Uterus (tissue), 4 donors: ENCODE measurements around the gene KIFAP3. TPM values are rescaled to one million over a fixed set of nuclear protein-coding genes. Genes with fewer than 3 reads are reported as not detected.

Source experiments
- DNase-seq, 2 donors: peaks; one replicate each; pipeline ENCODE4 v3.0.0-alpha.2; 2019 to 2020
- H3K27ac ChIP-seq, 2 donors: fragments of 200-600 bp; sonication (generic); 1 replicate in 1 of 2; 2 replicates in 1 of 2; pipeline ENCODE4 v1.5.1; 2016 to 2018
- H3K27me3 ChIP-seq, 2 donors: fragments of 200-600 bp; sonication (generic); one replicate each; pipeline ENCODE4 v1.5.1; 2018 to 2019; ENCODE audit warnings: control low read depth in 1 of 2
- H3K36me3 ChIP-seq, 2 donors: fragments of 200-600 bp; sonication (generic); one replicate each; pipeline ENCODE4 v1.5.1; 2019; ENCODE audit warnings: control low read depth in 1 of 2
- H3K4me1 ChIP-seq, 2 donors: fragments of 200-600 bp; sonication (generic); one replicate each; pipeline ENCODE4 v1.5.1; 2018 to 2019; ENCODE audit warnings: control low read depth in 1 of 2
- H3K4me3 ChIP-seq, 2 donors: fragments of 200-600 bp; sonication (generic); 1 replicate in 1 of 2; 2 replicates in 1 of 2; pipeline ENCODE4 v1.5.1; 2018 to 2019; ENCODE audit warnings: mild to moderate bottlenecking in 1 of 2
- H3K9me3 ChIP-seq, 2 donors: fragments of 200-600 bp; sonication (generic); one replicate each; pipeline ENCODE4 v1.5.1; 2019; ENCODE audit warnings: control low read depth in 1 of 2
- POLR2A ChIP-seq, 2 donors: fragments of 450-650 bp; IDR thresholded peaks; one replicate each; pipeline ENCODE4 v1.6.1; 2016; ENCODE audit warnings: antibody characterized with exemption in 2 of 2, mild to moderate bottlenecking in 1 of 2, moderate library complexity in 1 of 2
- intact Hi-C: fragments of 100-400 bp; cut with DNase I; formaldehyde crosslinking; loops from one replicate; pipeline ENCODE4 v1.15.1; 2023; ENCODE audit warnings: low total_unique reads
- total RNA-seq, 4 donors: library from RNA; depleted of rRNA in 3 of 4; stranded (reverse); fragments of >200 nt in 3 of 4; gene quantifications; one replicate each; pipeline versions ENCODE4 v1.1.0 to v1.2.4, GENCODE V29; 2014 to 2023
- TF ChIP-seq, protein P1 (sequence below), 4 experiments: fragments of 200-600 bp in 2 of 4; fragments of 450-650 bp in 2 of 4; sonication (generic) in 2 of 4; IDR thresholded peaks; one replicate each; pipeline ENCODE4 v1.5.1; 2016 to 2019; ENCODE audit warnings: antibody characterized with exemption in 4 of 4, mild to moderate bottlenecking in 2 of 4, moderate library complexity in 1 of 4
- donor health status: DM: yes; HTN: yes; CAD: no.

Gene KIFAP3
- total RNA-seq, 4 donors from 2014 or later = 6.1 to 79.0 (median 58.7) TPM

DNA sequence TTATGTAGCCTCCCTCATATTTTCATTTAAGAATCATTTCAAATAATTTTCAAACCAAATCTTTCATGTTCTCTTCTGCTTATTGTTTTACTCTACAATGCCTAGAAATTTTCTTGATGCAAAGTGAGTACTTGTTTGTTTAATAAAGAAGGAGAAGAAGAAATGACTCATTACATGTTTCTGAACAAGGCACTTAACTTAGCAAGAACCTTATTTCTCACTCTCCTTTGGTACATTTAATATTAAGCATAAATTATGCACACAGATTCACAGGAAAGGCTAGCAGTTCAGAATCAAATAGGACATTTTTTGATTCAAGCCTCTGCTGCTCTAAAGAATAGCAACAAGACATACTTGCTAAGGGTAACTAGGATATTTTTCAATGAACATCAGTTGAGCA is 189.9 kb downstream of the KIFAP3 start:
- intact Hi-C loops = no loop called here
- no peak overlapping the region for H3K27ac ChIP-seq

DNA sequence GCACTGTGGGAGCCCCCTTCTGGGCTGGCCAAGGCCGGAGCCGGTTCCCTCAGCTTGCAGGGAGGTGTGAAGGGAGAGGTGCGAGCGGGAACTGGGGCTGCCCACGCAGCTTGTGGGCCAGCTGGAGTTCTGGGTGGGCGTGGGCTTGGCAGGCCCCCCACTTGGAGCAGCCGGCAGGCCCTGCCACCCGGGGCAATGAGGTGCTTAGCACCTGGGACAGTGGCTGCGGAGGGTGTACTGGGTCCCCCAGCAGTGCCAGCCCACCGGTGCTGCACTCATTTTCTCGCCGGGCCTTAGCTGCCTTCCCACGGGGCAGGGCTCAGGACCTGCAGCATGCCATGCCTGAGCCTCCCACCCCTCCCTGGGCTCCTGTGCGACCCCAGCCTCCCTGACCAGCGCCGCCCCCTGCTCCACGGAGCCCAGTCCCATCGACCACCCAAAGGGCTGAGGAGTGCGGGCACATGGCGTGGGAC is 192.4 kb downstream of the KIFAP3 start:
- TF ChIP-seq, protein P1, sequence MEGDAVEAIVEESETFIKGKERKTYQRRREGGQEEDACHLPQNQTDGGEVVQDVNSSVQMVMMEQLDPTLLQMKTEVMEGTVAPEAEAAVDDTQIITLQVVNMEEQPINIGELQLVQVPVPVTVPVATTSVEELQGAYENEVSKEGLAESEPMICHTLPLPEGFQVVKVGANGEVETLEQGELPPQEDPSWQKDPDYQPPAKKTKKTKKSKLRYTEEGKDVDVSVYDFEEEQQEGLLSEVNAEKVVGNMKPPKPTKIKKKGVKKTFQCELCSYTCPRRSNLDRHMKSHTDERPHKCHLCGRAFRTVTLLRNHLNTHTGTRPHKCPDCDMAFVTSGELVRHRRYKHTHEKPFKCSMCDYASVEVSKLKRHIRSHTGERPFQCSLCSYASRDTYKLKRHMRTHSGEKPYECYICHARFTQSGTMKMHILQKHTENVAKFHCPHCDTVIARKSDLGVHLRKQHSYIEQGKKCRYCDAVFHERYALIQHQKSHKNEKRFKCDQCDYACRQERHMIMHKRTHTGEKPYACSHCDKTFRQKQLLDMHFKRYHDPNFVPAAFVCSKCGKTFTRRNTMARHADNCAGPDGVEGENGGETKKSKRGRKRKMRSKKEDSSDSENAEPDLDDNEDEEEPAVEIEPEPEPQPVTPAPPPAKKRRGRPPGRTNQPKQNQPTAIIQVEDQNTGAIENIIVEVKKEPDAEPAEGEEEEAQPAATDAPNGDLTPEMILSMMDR (IDR thresholded peaks at IDR 0.05) = no peak
- TF ChIP-seq POLR2A (IDR thresholded peaks at IDR 0.05) = no peak
- Histone ChIP-seq H3K27me3 (no peaks in the 10 kb centered on the region), H3K27ac (no peak overlapping the region), H3K4me1 (no peaks in the 10 kb centered on the region), H3K4me3 (no peak overlapping the region), H3K9me3 (no peaks in the 10 kb centered on the region), H3K36me3 (no peaks in the 10 kb centered on the region)
- intact Hi-C loops = no loop called here
- no peak for DNase-seq

More for the DNA sequence above, 189.9 kb downstream of the KIFAP3 start:
- no peaks in the 10 kb centered on the region for H3K27me3 ChIP-seq
- no peaks in the 10 kb centered on the region for H3K9me3 ChIP-seq
- no peak for DNase-seq
- H3K4me1 ChIP-seq = peaks cover 0 to 4% of the 10 kb centered on the region in 2 donors
- H3K4me3 ChIP-seq = no peak overlapping the region
- H3K36me3 ChIP-seq = no peaks in the 10 kb centered on the region
- TF ChIP-seq, protein P1 (IDR thresholded peaks at IDR 0.05) = no peak
- no peak for TF ChIP-seq POLR2A (IDR thresholded peaks at IDR 0.05)

GRCh38 chr1:169879034-169879840 is 195.3 kb downstream of the KIFAP3 start:
- TF ChIP-seq, protein P1 (IDR thresholded peaks at IDR 0.05) = no peak
- no peak for TF ChIP-seq POLR2A (IDR thresholded peaks at IDR 0.05)
- Histone ChIP-seq H3K9me3 (no peaks in the 10 kb centered on the region), H3K4me1 (no peaks in the 10 kb centered on the region), H3K27me3 (no peaks in the 10 kb centered on the region), H3K27ac (no peak overlapping the region), H3K36me3 (no peaks in the 10 kb centered on the region), H3K4me3 (no peak overlapping the region)
- intact Hi-C loops = no loop called here
- no peak for DNase-seq

GRCh38 chr1:169878498-169878897 is 196.0 kb downstream of the KIFAP3 start:
- TF ChIP-seq POLR2A (IDR thresholded peaks at IDR 0.05) = no peak
- TF ChIP-seq, protein P1 (IDR thresholded peaks at IDR 0.05) = no peak
- Histone ChIP-seq H3K27ac (no peak overlapping the region), H3K36me3 (no peaks in the 10 kb centered on the region), H3K4me3 (no peak overlapping the region), H3K4me1 (no peaks in the 10 kb centered on the region), H3K9me3 (no peaks in the 10 kb centered on the region), H3K27me3 (no peaks in the 10 kb centered on the region)
- DNase-seq = no peak
- intact Hi-C loops = no loop called here

GRCh38 chr1:169877800-169878491 is 196.5 kb downstream of the KIFAP3 start:
- H3K27ac ChIP-seq = no peak overlapping the region

More at GRCh38 chr1:169877800-169878491, 196.5 kb downstream of the KIFAP3 start:
- Histone ChIP-seq H3K9me3 (no peaks in the 10 kb centered on the region), H3K27me3 (no peaks in the 10 kb centered on the region), H3K4me1 (no peaks in the 10 kb centered on the region), H3K36me3 (no peaks in the 10 kb centered on the region), H3K4me3 (no peak overlapping the region)
- TF ChIP-seq, protein P1 (IDR thresholded peaks at IDR 0.05) = no peak
- no peak for TF ChIP-seq POLR2A (IDR thresholded peaks at IDR 0.05)
- DNase-seq = no peak
- intact Hi-C loops = no loop called here
